Stimulated activated CD8-positive, alpha-beta memory T cell treated with anti-CD3 and anti-CD28 coated beads, Interleukin-12 subunit alpha, Interleukin-12 subunit beta, amount 100 ng/mL, for 4 hours (primary cell): ENCODE data around the gene DZANK1.
"Not testable (repeated sequence)": the region's sequence is repeated elsewhere in the genome, so short reads cannot be mapped to it uniquely, and the experiment has no call there.

Experiments
- DNase-seq: peaks from one replicate; pipeline ENCODE4 v3.0.0-alpha.2; 2020; ENCODE audit warnings: low read depth

DZANK1 gene

GRCh38 chr20:18436847-18437246 lies 30.0 kb downstream of the DZANK1 start:
- DNase-seq: no peak

- no peak for DNase-seq
Measured at GRCh38 chr20:18431206-18431605, 35.6 kb downstream of the DZANK1 start.

GRCh38 chr20:18430172-18430826 lies 36.5 kb downstream of the DZANK1 start:
- no peak for DNase-seq

- DNase-seq: no peak
Measured at GRCh38 chr20:18428490-18429173, 38.2 kb downstream of the DZANK1 start.

- DNase-seq: no peak
Measured at GRCh38 chr20:18427214-18427613, 39.6 kb downstream of the DZANK1 start.

GRCh38 chr20:18421608-18422007 lies 45.2 kb downstream of the DZANK1 start:
- no peak for DNase-seq

GRCh38 chr20:18416486-18416885 lies 50.3 kb downstream of the DZANK1 start:
- no peak for DNase-seq

- no peak for DNase-seq
Measured at GRCh38 chr20:18414140-18414539, 52.7 kb downstream of the DZANK1 start.

GRCh38 chr20:18412221-18412901 lies 54.5 kb downstream of the DZANK1 start:
- no peak for DNase-seq

GRCh38 chr20:18405826-18406225 lies 61.0 kb downstream of the DZANK1 start:
- DNase-seq: no peak

GRCh38 chr20:18404172-18404571 lies 62.7 kb downstream of the DZANK1 start:
- DNase-seq: no peak

- DNase-seq: no peak
Measured at GRCh38 chr20:18403269-18403668, 63.6 kb downstream of the DZANK1 start.

GRCh38 chr20:18401305-18401704 lies 65.5 kb downstream of the DZANK1 start:
- DNase-seq: no peak

- DNase-seq: no peak
Measured at GRCh38 chr20:18400460-18400859, 66.4 kb downstream of the DZANK1 start.

GRCh38 chr20:18398713-18399112 lies 68.1 kb downstream of the DZANK1 start:
- DNase-seq: not testable (repeated sequence)

GRCh38 chr20:18397030-18397429 lies 69.8 kb downstream of the DZANK1 start:
- no peak for DNase-seq

- DNase-seq: no peak
Measured at GRCh38 chr20:18395544-18395943, 71.3 kb downstream of the DZANK1 start.

- no peak for DNase-seq
Measured at GRCh38 chr20:18394363-18394762, 72.5 kb downstream of the DZANK1 start.

GRCh38 chr20:18391686-18392085 lies 75.1 kb downstream of the DZANK1 start:
- DNase-seq: no peak

- DNase-seq: no peak
Measured at GRCh38 chr20:18390201-18390600, 76.6 kb downstream of the DZANK1 start.

- no peak for DNase-seq
Measured at GRCh38 chr20:18388860-18389259, 78.0 kb downstream of the DZANK1 start.

- DNase-seq: no peak
Measured at GRCh38 chr20:18380908-18381529, 85.8 kb downstream of the DZANK1 start.
